Measurements from ENCODE around the gene TRIM44.

The TRIM44 gene

GRCh38 chr11:35662649-35663407, at the start of gene TRIM44:
TSS of gene TRIM44 (plus strand) at chr11:35662775. CDS start at chr11:35663112, 337 bp downstream.
- DNase-seq (ENCODE audit: low read depth in 2 of 2) = peak; percentile 75 to 76

GRCh38 chr11:35614939-35615569, 47.5 kb upstream of the TRIM44 start:
- no peak for DNase-seq (ENCODE audit: low read depth in 2 of 2)

GRCh38 chr11:35615921-35616900, 46.4 kb upstream of the TRIM44 start:
- DNase-seq (ENCODE audit: low read depth in 2 of 2) = no peak

GRCh38 chr11:35617316-35617686, 45.3 kb upstream of the TRIM44 start:
- DNase-seq (ENCODE audit: low read depth in 2 of 2) = no peak

- DNase-seq (ENCODE audit: low read depth in 2 of 2) = peak in 1 of 2 experiments; percentile 19
These were observed 44.7 kb upstream of the TRIM44 start, which contains the start of gene FJX1 for GRCh38 chr11:35617687-35618496. TSS of gene FJX1 (plus strand) at chr11:35618460. CDS start at chr11:35618637, 177 bp downstream.

GRCh38 chr11:35618497-35619115, 44.0 kb upstream of the TRIM44 start:
- peak in 1 of 2 experiments; percentile 20 for DNase-seq (ENCODE audit: low read depth in 2 of 2)

- DNase-seq (ENCODE audit: low read depth in 2 of 2) = peak in 1 of 2 experiments; percentile 21
These were observed 43.3 kb upstream of the TRIM44 start for GRCh38 chr11:35619116-35619854.

GRCh38 chr11:35619855-35620640, 42.5 kb upstream of the TRIM44 start:
- DNase-seq (ENCODE audit: low read depth in 2 of 2) = no peak

- no peak for DNase-seq (ENCODE audit: low read depth in 2 of 2)
These were observed 41.8 kb upstream of the TRIM44 start for GRCh38 chr11:35620795-35621194.

- DNase-seq (ENCODE audit: low read depth in 2 of 2) = no peak
These were observed 41.0 kb upstream of the TRIM44 start for GRCh38 chr11:35621620-35622019.

GRCh38 chr11:35622070-35622469, 40.5 kb upstream of the TRIM44 start:
- no peak for DNase-seq (ENCODE audit: low read depth in 2 of 2)

- DNase-seq (ENCODE audit: low read depth in 2 of 2) = no peak
These were observed 38.9 kb upstream of the TRIM44 start for GRCh38 chr11:35623621-35624168.

- no peak for DNase-seq (ENCODE audit: low read depth in 2 of 2)
These were observed 38.3 kb upstream of the TRIM44 start for GRCh38 chr11:35624316-35624715.

- DNase-seq (ENCODE audit: low read depth in 2 of 2) = no peak
These were observed 37.8 kb upstream of the TRIM44 start for GRCh38 chr11:35624781-35625180.

GRCh38 chr11:35626501-35626900, 36.1 kb upstream of the TRIM44 start:
- no peak for DNase-seq (ENCODE audit: low read depth in 2 of 2)

GRCh38 chr11:35629511-35629910, 33.1 kb upstream of the TRIM44 start:
- DNase-seq (ENCODE audit: low read depth in 2 of 2) = no peak

GRCh38 chr11:35629914-35630313, 32.7 kb upstream of the TRIM44 start:
- DNase-seq (ENCODE audit: low read depth in 2 of 2) = no peak

- DNase-seq (ENCODE audit: low read depth in 2 of 2) = no peak
These were observed 30.7 kb upstream of the TRIM44 start for GRCh38 chr11:35631891-35632290.

GRCh38 chr11:35632301-35632700, 30.3 kb upstream of the TRIM44 start:
- no peak for DNase-seq (ENCODE audit: low read depth in 2 of 2)
